ENCODE results near the gene FOXO1.

FOXO1 gene

GRCh38 chr13:40665126-40666044 lies 1.1 kb downstream of the FOXO1 start:
- peak in 1 of 2 experiments; percentile 79 for DNase-seq

GRCh38 chr13:40664350-40665125 lies 1.9 kb downstream of the FOXO1 start:
- peak in 1 of 2 experiments; percentile 55 for DNase-seq

GRCh38 chr13:40664100-40664349 lies 2.4 kb downstream of the FOXO1 start:
- peak in 1 of 2 experiments; percentile 37 for DNase-seq

GRCh38 chr13:40662866-40663265 lies 3.6 kb downstream of the FOXO1 start:
- no peak for DNase-seq

- no peak for DNase-seq
Measured at GRCh38 chr13:40661875-40662665, 4.4 kb downstream of the FOXO1 start.

- DNase-seq: no peak
Measured at GRCh38 chr13:40660692-40661091, 5.7 kb downstream of the FOXO1 start.

GRCh38 chr13:40660141-40660664 lies 6.2 kb downstream of the FOXO1 start:
- DNase-seq: peak in 1 of 2 experiments; percentile 8

GRCh38 chr13:40657951-40658350 lies 8.5 kb downstream of the FOXO1 start:
- DNase-seq: no peak

- DNase-seq: no peak
Measured at GRCh38 chr13:40657307-40657706, 9.1 kb downstream of the FOXO1 start.

GRCh38 chr13:40656358-40656757 lies 10.1 kb downstream of the FOXO1 start:
- no peak for DNase-seq

- no peak for DNase-seq
Measured at GRCh38 chr13:40653527-40654318, 12.7 kb downstream of the FOXO1 start.

GRCh38 chr13:40652588-40652940 lies 13.9 kb downstream of the FOXO1 start:
- DNase-seq: no peak

GRCh38 chr13:40651866-40652587 lies 14.4 kb downstream of the FOXO1 start:
- DNase-seq: no peak

GRCh38 chr13:40648841-40649240 lies 17.6 kb downstream of the FOXO1 start:
- DNase-seq: no peak

GRCh38 chr13:40648040-40648439 lies 18.4 kb downstream of the FOXO1 start:
- DNase-seq: no peak

GRCh38 chr13:40644838-40645604 lies 21.4 kb downstream of the FOXO1 start:
- DNase-seq: no peak

GRCh38 chr13:40640845-40641458 lies 25.5 kb downstream of the FOXO1 start:
- no peak for DNase-seq

GRCh38 chr13:40640202-40640601 lies 26.2 kb downstream of the FOXO1 start:
- DNase-seq: no peak

GRCh38 chr13:40639221-40639681 lies 27.2 kb downstream of the FOXO1 start:
- DNase-seq: no peak

GRCh38 chr13:40637643-40638042 lies 28.8 kb downstream of the FOXO1 start:
- no peak for DNase-seq
